Activated T-cell treated with anti-CD3 and anti-CD28 coated beads, Interleukin-2, amount 50 U/mL, for 4 hours (primary cell): Measurements from ENCODE around the gene ECPAS. TPM values are rescaled to one million over a fixed set of nuclear protein-coding genes. Genes with fewer than 3 reads are reported as not detected.
A peak's percentile ranks its signal among the peaks of the same experiment; 100 is the strongest.

Experiments
- ATAC-seq, 2 donors: fragments of 200-7000 bp; cut with Tn5 transposase; one replicate each; pipeline ENCODE4 v1.10.0; 2021
- DNase-seq: peaks from one replicate; pipeline ENCODE4 v3.0.0-alpha.2; 2020
- H3K27me3 Mint-ChIP-seq: one replicate; pipeline ENCODE4 v1.8.0; 2021; ENCODE audit warnings: low read depth, mixed read lengths
- H3K36me3 Mint-ChIP-seq: one replicate; pipeline ENCODE4 v1.8.0; 2022; ENCODE audit warnings: mixed read lengths; ENCODE audit not compliant: insufficient read depth
- H3K4me1 Mint-ChIP-seq: one replicate; pipeline ENCODE4 v1.8.0; 2021; ENCODE audit warnings: low read depth, mixed read lengths
- H3K4me3 Mint-ChIP-seq: one replicate; pipeline ENCODE4 v1.8.0; 2021; ENCODE audit warnings: mild to moderate bottlenecking, moderate library complexity, mixed read lengths
- H3K9me3 Mint-ChIP-seq: one replicate; pipeline ENCODE4 v1.8.0; 2021; ENCODE audit warnings: mixed read lengths
- total RNA-seq, 3 donors: library from RNA; stranded (reverse); gene quantifications; one replicate each; pipeline ENCODE4 v1.2.1, GENCODE V29; 2021

Gene ECPAS
- total RNA-seq, 3 donors from 2014 or later: 95.1 to 98.4 (median 97.9) TPM

DNA sequence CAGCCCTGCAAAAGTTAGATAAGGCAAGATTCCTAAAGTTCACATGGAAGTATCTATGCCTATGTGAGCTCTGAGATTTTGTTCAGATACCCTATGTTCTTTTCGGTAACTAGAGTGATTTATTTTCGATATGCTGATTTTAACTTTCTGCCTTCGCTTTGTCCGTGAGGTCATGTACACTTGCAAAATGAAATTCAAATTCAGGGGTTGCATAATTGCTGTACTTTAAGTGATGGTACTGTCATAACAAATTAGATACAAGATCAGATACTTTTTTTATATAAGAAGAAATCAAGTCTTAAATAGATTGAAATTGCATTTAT lies 350 bp upstream of the ECPAS start:
- Mint-ChIP-seq H3K9me3 (no peaks in the 10 kb centered on the region), H3K4me3 (peak overlapping the region; percentile 85), H3K27me3 (peaks cover 6% of the 10 kb centered on the region), H3K36me3 (peaks cover 9% of the 10 kb centered on the region), H3K4me1 (peaks cover 32% of the 10 kb centered on the region)
- DNase-seq: no peak
- ATAC-seq: no peak

DNA sequence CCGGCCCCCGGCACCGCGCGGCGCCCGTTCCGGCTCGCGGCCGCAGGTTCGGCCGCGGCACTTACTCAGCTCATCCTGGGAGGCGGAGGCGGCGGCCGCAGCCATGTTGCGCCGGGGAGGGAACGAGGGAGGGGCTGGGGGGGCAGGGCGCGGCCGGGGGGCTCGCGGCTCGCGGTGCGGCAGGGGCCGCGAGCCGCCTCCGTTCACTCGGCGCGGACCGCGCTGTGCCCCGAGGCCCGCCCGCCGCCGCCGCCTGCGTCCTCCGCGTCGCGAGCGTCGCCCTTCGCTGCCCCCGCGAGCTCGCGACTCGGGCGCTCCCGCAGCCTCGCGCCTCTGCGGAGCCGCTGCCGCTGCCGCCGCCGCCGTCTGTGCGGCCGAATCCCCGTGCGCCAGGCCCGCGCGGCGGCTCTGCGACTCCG lies 735 bp downstream of the ECPAS start:
- Mint-ChIP-seq H3K9me3 (no peaks in the 10 kb centered on the region), H3K4me3 (peak overlapping the region; percentile 29), H3K4me1 (peaks cover 38% of the 10 kb centered on the region), H3K27me3 (no peaks in the 10 kb centered on the region), H3K36me3 (peaks cover 13% of the 10 kb centered on the region)
- peak; percentile 56 to 57 for ATAC-seq
- DNase-seq: peak; percentile 52

- ATAC-seq: peak; percentile 47 to 48
- peak; percentile 47 for DNase-seq
- H3K9me3 Mint-ChIP-seq: no peaks in the 10 kb centered on the region
- peak overlapping the region; percentile 87 for H3K4me3 Mint-ChIP-seq
- H3K4me1 Mint-ChIP-seq: peaks cover 39% of the 10 kb centered on the region
- H3K36me3 Mint-ChIP-seq: peaks cover 13% of the 10 kb centered on the region
- H3K27me3 Mint-ChIP-seq: no peaks in the 10 kb centered on the region
These were observed 1.3 kb downstream of the ECPAS start for GRCh38 chr9:111482694-111483438.

DNA sequence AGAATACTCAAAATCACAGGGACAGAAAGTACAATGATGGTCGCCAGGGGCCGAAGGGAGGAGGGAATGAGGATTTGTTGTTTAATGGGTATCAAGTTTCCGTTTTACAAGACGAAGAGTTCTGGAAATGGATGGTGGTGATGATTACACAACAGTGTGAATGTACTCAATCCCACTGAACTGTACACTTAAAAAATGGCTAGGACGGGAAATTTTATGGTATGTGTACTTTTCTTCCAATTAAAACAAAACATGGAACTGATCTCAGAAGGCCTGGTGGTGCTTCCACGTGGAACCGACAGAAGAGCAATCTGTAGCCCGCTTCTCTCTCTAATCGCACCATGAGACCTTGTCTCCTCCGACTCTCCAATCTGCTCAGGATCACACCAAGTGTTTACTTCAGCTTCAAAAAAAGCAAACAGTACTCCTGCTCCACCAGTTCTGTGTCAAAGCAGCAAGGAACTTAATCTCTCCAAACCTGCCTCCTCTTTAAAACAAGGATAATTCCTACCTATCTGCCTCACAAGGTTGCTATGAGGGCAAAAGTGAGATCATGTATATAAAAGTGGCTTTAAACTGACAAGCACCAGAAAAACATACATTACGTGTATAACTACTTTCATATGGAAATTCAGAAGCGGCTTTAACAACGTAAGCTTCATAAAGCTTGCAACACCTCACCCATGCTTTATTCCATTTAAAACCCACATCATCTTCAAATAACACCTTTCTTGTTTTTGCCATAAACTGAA lies 2.1 kb downstream of the ECPAS start:
- Mint-ChIP-seq H3K9me3 (no peaks in the 10 kb centered on the region), H3K4me1 (peaks cover 47% of the 10 kb centered on the region), H3K27me3 (no peaks in the 10 kb centered on the region), H3K36me3 (peaks cover 13% of the 10 kb centered on the region), H3K4me3 (peak overlapping the region; percentile 87)
- DNase-seq: no peak
- no peak for ATAC-seq

- Mint-ChIP-seq H3K36me3 (peaks cover 13% of the 10 kb centered on the region), H3K9me3 (no peaks in the 10 kb centered on the region), H3K27me3 (no peaks in the 10 kb centered on the region), H3K4me3 (no peak overlapping the region), H3K4me1 (peaks cover 56% of the 10 kb centered on the region)
- DNase-seq (no peak), ATAC-seq (no peak)
These were observed 6.5 kb downstream of the ECPAS start for GRCh38 chr9:111477677-111478076.

- DNase-seq (no peak), ATAC-seq (no peak)
- H3K36me3 Mint-ChIP-seq: peaks cover 5% of the 10 kb centered on the region
- peaks cover 50% of the 10 kb centered on the region for H3K4me1 Mint-ChIP-seq
- no peaks in the 10 kb centered on the region for H3K9me3 Mint-ChIP-seq
- no peaks in the 10 kb centered on the region for H3K27me3 Mint-ChIP-seq
- H3K4me3 Mint-ChIP-seq: no peak overlapping the region
These were observed 9.0 kb downstream of the ECPAS start for GRCh38 chr9:111475195-111475594.

GRCh38 chr9:111474385-111474784 lies 9.8 kb downstream of the ECPAS start:
- no peak for ATAC-seq
- H3K27me3 Mint-ChIP-seq: no peaks in the 10 kb centered on the region
- H3K4me1 Mint-ChIP-seq: peaks cover 50% of the 10 kb centered on the region
- DNase-seq: no peak
- H3K36me3 Mint-ChIP-seq: peaks cover 5% of the 10 kb centered on the region
- H3K9me3 Mint-ChIP-seq: no peaks in the 10 kb centered on the region
- no peak overlapping the region for H3K4me3 Mint-ChIP-seq

DNA sequence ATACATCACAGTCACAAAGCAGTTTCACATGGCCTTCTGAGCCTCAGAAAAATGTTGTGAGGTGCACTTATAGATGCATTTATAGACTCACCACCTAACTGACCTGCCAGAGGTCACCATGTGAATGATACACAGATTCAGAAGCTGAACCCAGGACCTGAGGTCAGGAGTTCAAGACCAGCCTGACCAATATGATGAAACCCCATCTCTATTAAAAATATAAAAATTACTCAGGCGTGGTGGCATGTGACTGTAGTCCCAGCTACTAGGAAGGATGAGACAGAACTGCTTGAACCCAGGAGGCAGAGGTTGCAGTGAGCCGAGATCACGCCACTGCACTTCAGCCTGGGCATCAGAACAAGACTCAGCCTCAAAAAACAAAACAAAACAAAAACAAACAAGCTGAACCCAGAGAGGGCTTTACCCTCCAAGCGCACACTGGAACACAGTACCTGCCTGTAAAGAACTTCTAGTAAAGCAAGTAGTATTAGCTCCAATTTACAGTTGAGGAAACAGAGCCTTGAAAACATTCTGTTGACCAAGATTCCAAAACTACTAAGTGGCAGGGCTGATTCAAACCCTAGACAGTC lies 16.3 kb downstream of the ECPAS start:
- Mint-ChIP-seq H3K4me1 (peaks cover 40% of the 10 kb centered on the region), H3K27me3 (no peaks in the 10 kb centered on the region)

DNA sequence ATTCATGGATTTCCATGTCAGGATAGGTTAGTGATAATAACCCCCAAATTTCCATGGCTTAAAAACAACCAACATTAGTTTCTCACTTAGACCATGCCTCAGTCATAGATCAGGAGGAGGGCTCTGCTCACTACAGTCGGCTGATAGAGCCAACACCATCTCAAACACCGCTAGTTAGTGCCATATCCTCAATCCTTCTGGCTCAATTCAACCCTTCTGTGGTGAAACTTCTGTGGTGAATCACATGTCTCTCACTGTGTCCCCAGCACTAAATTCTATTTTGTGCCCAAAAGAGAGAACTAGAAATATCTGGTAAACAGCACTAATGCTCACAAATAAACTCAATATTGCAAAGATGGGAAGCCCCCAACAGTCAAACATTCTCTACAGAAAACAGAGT lies 21.1 kb downstream of the ECPAS start:
- H3K4me3 Mint-ChIP-seq: no peak overlapping the region
- DNase-seq (no peak), ATAC-seq (no peak)
- H3K36me3 Mint-ChIP-seq: peaks cover 26% of the 10 kb centered on the region
- peaks cover 9% of the 10 kb centered on the region for H3K9me3 Mint-ChIP-seq
- H3K4me1 Mint-ChIP-seq: peaks cover 31% of the 10 kb centered on the region
- H3K27me3 Mint-ChIP-seq: no peaks in the 10 kb centered on the region

More for the DNA sequence above, 16.3 kb downstream of the ECPAS start:
- DNase-seq (no peak), ATAC-seq (no peak)
- H3K9me3 Mint-ChIP-seq: no peaks in the 10 kb centered on the region
- H3K36me3 Mint-ChIP-seq: peaks cover 18% of the 10 kb centered on the region
- no peak overlapping the region for H3K4me3 Mint-ChIP-seq

GRCh38 chr9:111458139-111459009 lies 25.8 kb downstream of the ECPAS start:
- Mint-ChIP-seq H3K9me3 (peaks cover 9% of the 10 kb centered on the region), H3K4me3 (no peak overlapping the region), H3K4me1 (peaks cover 38% of the 10 kb centered on the region), H3K36me3 (peaks cover 14% of the 10 kb centered on the region), H3K27me3 (no peaks in the 10 kb centered on the region)
- no peak for ATAC-seq
- DNase-seq: no peak

- peaks cover 6% of the 10 kb centered on the region for H3K36me3 Mint-ChIP-seq
- peaks cover 38% of the 10 kb centered on the region for H3K4me1 Mint-ChIP-seq
- peaks cover 1% of the 10 kb centered on the region for H3K9me3 Mint-ChIP-seq
- no peaks in the 10 kb centered on the region for H3K27me3 Mint-ChIP-seq
- no peak for DNase-seq
- peak in 1 of 2 donors; percentile 18 for ATAC-seq
- H3K4me3 Mint-ChIP-seq: no peak overlapping the region
These were observed 27.7 kb downstream of the ECPAS start for GRCh38 chr9:111456529-111456928.

DNA sequence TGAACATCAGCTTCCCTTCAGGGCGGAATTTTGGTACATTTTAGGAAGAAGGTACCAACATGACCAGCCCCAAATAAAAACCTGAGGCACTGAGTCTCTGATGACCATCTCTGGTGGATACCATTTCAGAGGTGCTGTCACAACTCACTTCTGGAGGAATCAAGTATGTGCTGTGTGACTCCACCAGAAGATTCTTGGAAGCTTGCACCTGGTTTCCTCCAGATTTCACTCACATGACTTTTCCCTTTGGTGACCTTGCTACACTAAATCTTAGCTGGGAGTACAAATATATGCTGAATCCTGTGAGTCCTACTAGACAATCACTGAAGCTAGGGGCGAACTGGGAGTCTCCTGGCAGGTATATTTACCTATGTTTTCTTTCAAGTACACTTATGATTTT lies 28.5 kb downstream of the ECPAS start:
- Mint-ChIP-seq H3K4me3 (no peak overlapping the region), H3K36me3 (peaks cover 8% of the 10 kb centered on the region), H3K27me3 (no peaks in the 10 kb centered on the region), H3K9me3 (no peaks in the 10 kb centered on the region), H3K4me1 (peaks cover 36% of the 10 kb centered on the region)
- ATAC-seq: no peak
- DNase-seq: no peak

GRCh38 chr9:111454751-111455150 lies 29.4 kb downstream of the ECPAS start:
- ATAC-seq (no peak), DNase-seq (no peak)
- Mint-ChIP-seq H3K36me3 (peaks cover 14% of the 10 kb centered on the region), H3K4me1 (peaks cover 32% of the 10 kb centered on the region), H3K4me3 (no peak overlapping the region), H3K9me3 (no peaks in the 10 kb centered on the region), H3K27me3 (no peaks in the 10 kb centered on the region)

GRCh38 chr9:111451570-111451969 lies 32.6 kb downstream of the ECPAS start:
- ATAC-seq (no peak), DNase-seq (no peak)
- peaks cover 15% of the 10 kb centered on the region for H3K4me1 Mint-ChIP-seq
- H3K4me3 Mint-ChIP-seq: no peak overlapping the region
- peaks cover 24% of the 10 kb centered on the region for H3K36me3 Mint-ChIP-seq
- no peaks in the 10 kb centered on the region for H3K27me3 Mint-ChIP-seq
- no peaks in the 10 kb centered on the region for H3K9me3 Mint-ChIP-seq
